SU-DHL-6 (cell line): ENCODE results near the gene SLC43A3.
"Not testable (repeated sequence)": the region's sequence is repeated elsewhere in the genome, so short reads cannot be mapped to it uniquely, and the experiment has no call there.

Source experiments
- H2AFZ ChIP-seq: fragments of 200-600 bp; sonication (generic); 2 replicates; pipeline ENCODE4 v1.6.1; 2014; ENCODE audit warnings: low read depth, mild to moderate bottlenecking, moderate library complexity, mixed read lengths, antibody characterized with exemption, low read length; ENCODE audit not compliant: severe bottlenecking
- H3F3A ChIP-seq: fragments of 200-600 bp; shearing (Covaris generic); 2 replicates; pipeline ENCODE4 v1.6.0; 2016; ENCODE audit warnings: antibody characterized with exemption, mild to moderate bottlenecking; ENCODE audit not compliant: insufficient read depth
- H3K27ac ChIP-seq: fragments of 200-600 bp; sonication (generic); 2 replicates; pipeline ENCODE4 v1.5.1; 2016; ENCODE audit warnings: low read depth, mild to moderate bottlenecking, low read length, moderate library complexity, mixed read lengths
- H3K27me3 ChIP-seq: fragments of 200-600 bp; sonication (generic), shearing (Covaris generic); 2 replicates; pipeline ENCODE4 v1.6.0; 2014; ENCODE audit warnings: mild to moderate bottlenecking, low read length
- H3K36me3 ChIP-seq: fragments of 200-600 bp; sonication (generic); 2 replicates; pipeline ENCODE4 v1.6.1; 2014; ENCODE audit warnings: mild to moderate bottlenecking, low read length, mixed read lengths
- H3K4me2 ChIP-seq: fragments of 300-600, 200-600 bp; shearing (Covaris generic), sonication (generic); 2 replicates; pipeline ENCODE4 v1.6.0; 2014; ENCODE audit warnings: low read length, low read depth, mild to moderate bottlenecking; ENCODE audit not compliant: poor library complexity, severe bottlenecking
- H3K4me3 ChIP-seq: fragments of 200-600 bp; sonication (generic); 2 replicates; pipeline ENCODE4 v1.5.1; 2014; ENCODE audit warnings: antibody characterized with exemption, low read length, mild to moderate bottlenecking, mixed read lengths; ENCODE audit not compliant: insufficient read depth, poor library complexity, severe bottlenecking
- H3K79me2 ChIP-seq: fragments of 200-600 bp; sonication (generic); 2 replicates; pipeline ENCODE4 v1.6.1; 2014; ENCODE audit warnings: mild to moderate bottlenecking, low read length, moderate library complexity; ENCODE audit not compliant: insufficient read depth
- H3K9ac ChIP-seq: fragments of 200-600 bp; sonication (generic); 2 replicates; pipeline ENCODE4 v1.7.0; 2014; ENCODE audit warnings: mild to moderate bottlenecking, low read length
- H3K9me2 ChIP-seq: fragments of 200-600 bp; sonication (generic); replicated peaks from 2 replicates; pipeline ENCODE4 v1.6.1; 2014; ENCODE audit warnings: low read length; ENCODE audit not compliant: insufficient read depth
- H3K9me3 ChIP-seq: fragments of 200-600 bp; sonication (generic); 2 replicates; pipeline ENCODE4 v1.6.1; 2014; ENCODE audit warnings: low read length, mixed read lengths; ENCODE audit not compliant: insufficient read depth
- H4K20me1 ChIP-seq: fragments of 200-600 bp; sonication (generic); 2 replicates; pipeline ENCODE4 v1.6.1; 2014; ENCODE audit warnings: low read depth, mild to moderate bottlenecking, antibody characterized with exemption, low read length, moderate library complexity, mixed read lengths
- CTCF ChIP-seq: fragments of 200-600 bp; sonication (generic); IDR thresholded peaks from one replicate; pipeline ENCODE4 v1.5.1; 2017; ENCODE audit warnings: antibody characterized with exemption, mild to moderate bottlenecking, low read length, moderate library complexity; ENCODE audit not compliant: insufficient read depth, poor library complexity, severe bottlenecking
- EZH2phosphoT487 ChIP-seq: fragments of 200-600 bp; sonication (generic), shearing (Covaris generic); conservative IDR thresholded peaks from 2 replicates; pipeline ENCODE4 v1.6.1; 2018; ENCODE audit warnings: mild to moderate bottlenecking, antibody characterized with exemption, low read length, moderate library complexity, mixed read lengths

The SLC43A3 gene

GRCh38 chr11:57406337-57406904 lies 20.5 kb downstream of the SLC43A3 start:
- Histone ChIP-seq H3K9me2 (no peaks in the 10 kb centered on the region), H3K9ac (no peak overlapping the region), H3K79me2 (no peaks in the 10 kb centered on the region), H3K27me3 (no peaks in the 10 kb centered on the region), H3K27ac (no peak overlapping the region), H2AFZ (no peak overlapping the region), H3F3A (no peaks in the 10 kb centered on the region), H3K4me3 (no peak overlapping the region), H3K4me2 (no peak overlapping the region), H4K20me1 (no peaks in the 10 kb centered on the region; the same call in 1 of the 2 replicates), H3K9me3 (no peaks in the 10 kb centered on the region), H3K36me3 (peaks cover 15% of the 10 kb centered on the region)
- TF ChIP-seq EZH2phosphoT487: no peak
- TF ChIP-seq CTCF: no peak

GRCh38 chr11:57405271-57405860 lies 21.6 kb downstream of the SLC43A3 start:
- no peaks in the 10 kb centered on the region for H3K27me3 ChIP-seq
- H3K4me3 ChIP-seq: no peak overlapping the region
- no peaks in the 10 kb centered on the region; the same call in 1 of the 2 replicates for H4K20me1 ChIP-seq
- no peak overlapping the region for H3K4me2 ChIP-seq
- H3F3A ChIP-seq: no peaks in the 10 kb centered on the region
- H3K9me3 ChIP-seq: no peaks in the 10 kb centered on the region
- no peaks in the 10 kb centered on the region for H3K79me2 ChIP-seq
- no peak overlapping the region for H2AFZ ChIP-seq
- H3K9me2 ChIP-seq: no peaks in the 10 kb centered on the region
- no peak overlapping the region for H3K27ac ChIP-seq
- H3K9ac ChIP-seq: no peak overlapping the region
- TF ChIP-seq EZH2phosphoT487: no peak
- no peak for TF ChIP-seq CTCF
- peaks cover 5% of the 10 kb centered on the region; the same call in 1 of the 2 replicates for H3K36me3 ChIP-seq

GRCh38 chr11:57403802-57404147 lies 23.1 kb downstream of the SLC43A3 start:
- Histone ChIP-seq H3K27me3 (no peaks in the 10 kb centered on the region), H3K79me2 (no peaks in the 10 kb centered on the region), H3K9ac (no peak overlapping the region), H3K9me3 (no peaks in the 10 kb centered on the region), H2AFZ (no peak overlapping the region), H3K36me3 (peaks cover 2% of the 10 kb centered on the region; the same call in 1 of the 2 replicates), H3K4me3 (no peak overlapping the region), H3K9me2 (no peaks in the 10 kb centered on the region), H3K27ac (no peak overlapping the region), H3F3A (no peaks in the 10 kb centered on the region), H3K4me2 (no peak overlapping the region), H4K20me1 (no peaks in the 10 kb centered on the region)
- TF ChIP-seq CTCF (no peak), EZH2phosphoT487 (no peak)

GRCh38 chr11:57403003-57403801 lies 23.7 kb downstream of the SLC43A3 start:
- not testable (repeated sequence) for H3K27ac ChIP-seq, H3K9me2 ChIP-seq, H3F3A ChIP-seq, H4K20me1 ChIP-seq, H3K9me3 ChIP-seq, H3K9ac ChIP-seq, H3K4me3 ChIP-seq, H3K36me3 ChIP-seq, H2AFZ ChIP-seq, H3K4me2 ChIP-seq, H3K79me2 ChIP-seq, H3K27me3 ChIP-seq
